HG03095 (cell line): ENCODE results near the gene DMRTA2.

Source experiments
- ATAC-seq: cut with Tn5 transposase; IDR thresholded peaks from one replicate; pipeline ENCODE4 v1.9.1; 2021; ENCODE audit warnings: moderate library complexity; ENCODE audit not compliant: unreplicated experiment

Gene DMRTA2

GRCh38 chr1:50424045-50424883, 1.0 kb upstream of the DMRTA2 start:
- ATAC-seq: no peak

- ATAC-seq: no peak
These were observed 392 bp upstream of the DMRTA2 start for GRCh38 chr1:50423670-50424000.

GRCh38 chr1:50422675-50422945, 633 bp downstream of the DMRTA2 start:
- ATAC-seq: no peak

DNA sequence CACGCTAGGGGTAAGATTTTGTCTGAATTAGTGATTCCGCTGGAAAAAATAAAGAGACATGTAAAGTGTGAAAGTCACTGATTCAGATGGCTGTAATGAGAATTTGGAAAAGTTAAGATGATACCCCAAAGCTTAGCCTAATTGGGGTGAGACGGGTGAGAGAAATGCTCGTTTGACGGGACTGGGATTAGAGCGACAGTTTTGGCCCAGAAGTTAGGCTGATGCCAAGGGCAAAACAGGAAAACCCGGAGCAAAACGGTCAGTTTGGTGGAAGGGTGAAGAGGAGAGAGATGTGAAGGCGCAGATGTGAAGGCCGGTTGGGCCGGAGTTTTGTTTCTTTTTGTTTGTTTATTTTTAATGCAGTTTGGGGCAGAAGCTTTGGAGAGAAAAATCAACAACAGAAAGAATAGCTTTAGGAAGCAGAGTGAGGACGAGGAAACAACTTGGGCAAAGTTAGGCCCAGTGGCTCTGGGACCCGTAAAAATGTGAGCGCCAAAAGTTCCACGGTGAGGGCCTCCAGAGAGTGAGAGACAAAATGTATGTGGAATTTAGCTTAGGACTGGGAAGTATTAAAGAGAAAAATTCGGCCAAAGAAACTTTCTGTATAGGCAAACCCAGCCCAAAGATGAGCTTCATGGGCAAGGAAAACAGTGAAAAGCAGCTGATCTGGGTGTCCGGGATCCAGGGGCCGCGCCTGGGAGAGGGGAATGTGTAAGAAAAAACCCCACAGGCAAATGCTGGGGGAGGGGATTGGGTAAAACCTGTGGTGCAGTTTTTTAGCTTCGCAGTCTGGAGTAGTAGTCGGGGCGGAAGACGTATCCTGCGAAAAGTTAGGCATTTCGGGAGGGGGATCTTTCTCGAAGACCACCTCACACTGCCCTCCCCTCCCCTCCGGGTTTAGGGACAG, 1.2 kb downstream of the DMRTA2 start:
- no peak for ATAC-seq

GRCh38 chr1:50421366-50421748, 1.9 kb downstream of the DMRTA2 start:
- no peak for ATAC-seq

GRCh38 chr1:50420689-50421365, 2.4 kb downstream of the DMRTA2 start:
- no peak for ATAC-seq

- ATAC-seq: no peak
These were observed 3.2 kb downstream of the DMRTA2 start for GRCh38 chr1:50419907-50420677.

- ATAC-seq: no peak
These were observed 3.9 kb downstream of the DMRTA2 start for GRCh38 chr1:50419192-50419906.

- ATAC-seq: no peak
These were observed 4.6 kb downstream of the DMRTA2 start for GRCh38 chr1:50418600-50419109.

GRCh38 chr1:50417946-50418599, 5.2 kb downstream of the DMRTA2 start:
- ATAC-seq: no peak

DNA sequence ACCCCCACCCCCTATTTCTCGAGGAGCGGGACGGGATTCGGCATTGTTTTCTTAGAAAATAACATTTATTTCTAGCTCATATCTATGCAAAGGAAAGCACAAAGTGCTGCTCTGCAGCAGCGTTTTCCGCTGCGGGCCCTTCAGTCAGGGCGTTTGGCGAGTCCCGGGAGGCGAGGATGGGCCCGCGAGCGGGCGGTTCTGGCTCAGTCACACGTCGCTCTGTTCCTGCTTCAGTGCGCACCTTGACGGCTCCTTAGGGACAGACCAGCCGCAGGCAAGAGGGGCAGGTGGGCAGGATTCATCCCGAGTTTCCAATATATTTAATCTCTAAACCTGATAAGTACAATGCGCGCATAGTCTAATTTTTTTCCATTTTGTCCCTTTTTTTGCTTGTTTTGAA, 5.7 kb downstream of the DMRTA2 start:
- ATAC-seq: no peak

DNA sequence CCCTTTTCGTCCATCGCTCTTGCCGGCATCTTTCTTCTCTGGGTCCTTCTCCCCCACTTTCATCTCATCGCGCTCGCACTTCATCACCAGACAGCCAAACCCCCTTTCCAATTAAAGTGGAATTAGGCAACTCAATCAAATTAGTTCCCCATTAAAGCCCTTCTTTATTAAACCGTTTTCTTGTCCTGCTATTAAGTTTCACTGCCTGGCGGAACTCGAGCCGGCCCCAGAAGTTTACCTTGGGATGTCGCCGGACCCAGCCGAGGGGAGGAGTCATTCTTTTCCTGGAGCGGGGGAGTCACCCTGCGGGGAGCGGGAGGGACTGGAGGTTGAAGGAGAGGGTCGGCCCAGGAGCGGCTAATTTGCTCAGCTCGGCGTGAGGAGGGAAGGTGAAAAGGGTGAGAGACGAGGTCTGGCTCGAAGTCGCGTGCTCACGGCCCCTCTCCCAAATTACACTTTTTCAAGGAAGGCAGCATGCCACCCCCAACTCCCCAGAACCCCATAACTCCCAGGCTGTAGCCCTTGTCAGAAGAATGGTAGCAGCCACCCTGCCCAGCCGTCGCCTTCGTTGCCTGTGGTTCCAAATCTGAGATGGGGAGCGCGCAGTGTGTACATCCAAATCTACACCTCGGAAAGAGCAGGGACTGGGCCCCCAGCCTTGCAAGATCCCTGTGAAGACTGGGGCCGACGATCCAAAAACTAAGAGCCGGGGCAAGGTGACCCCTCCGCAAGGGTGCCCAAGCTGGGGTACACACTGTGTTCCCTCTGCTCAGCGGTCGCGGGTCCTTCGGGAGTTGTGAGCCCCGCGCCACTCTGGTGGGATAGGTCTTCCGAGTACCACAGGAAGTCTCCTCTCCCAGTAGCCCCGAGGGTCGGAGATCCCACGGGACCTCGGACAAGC, 6.4 kb downstream of the DMRTA2 start:
- no peak for ATAC-seq

DNA sequence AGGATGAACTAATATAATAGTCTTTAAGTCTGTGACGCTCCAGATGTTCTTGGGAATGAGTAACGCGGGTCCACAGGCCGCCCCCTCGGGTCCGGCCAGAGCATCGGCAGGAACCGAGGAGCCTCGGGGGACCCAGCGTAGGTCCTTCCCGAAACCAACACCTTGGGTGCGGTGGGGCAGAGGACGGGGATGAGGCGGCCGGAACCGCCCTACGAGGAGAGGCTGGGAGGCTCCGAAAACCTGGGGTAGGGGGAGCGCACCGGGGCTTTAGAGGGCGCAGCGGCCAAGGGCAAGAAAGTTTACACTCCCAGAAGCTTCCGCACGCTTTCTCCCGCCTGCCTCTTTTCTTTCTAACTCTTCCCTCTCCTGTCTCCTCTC, 7.1 kb downstream of the DMRTA2 start:
- ATAC-seq: no peak

- ATAC-seq: no peak
These were observed 7.8 kb downstream of the DMRTA2 start for GRCh38 chr1:50415235-50416149.

GRCh38 chr1:50414853-50415234, 8.4 kb downstream of the DMRTA2 start:
- no peak for ATAC-seq

GRCh38 chr1:50412813-50413476, 10.3 kb downstream of the DMRTA2 start:
- no peak for ATAC-seq

DNA sequence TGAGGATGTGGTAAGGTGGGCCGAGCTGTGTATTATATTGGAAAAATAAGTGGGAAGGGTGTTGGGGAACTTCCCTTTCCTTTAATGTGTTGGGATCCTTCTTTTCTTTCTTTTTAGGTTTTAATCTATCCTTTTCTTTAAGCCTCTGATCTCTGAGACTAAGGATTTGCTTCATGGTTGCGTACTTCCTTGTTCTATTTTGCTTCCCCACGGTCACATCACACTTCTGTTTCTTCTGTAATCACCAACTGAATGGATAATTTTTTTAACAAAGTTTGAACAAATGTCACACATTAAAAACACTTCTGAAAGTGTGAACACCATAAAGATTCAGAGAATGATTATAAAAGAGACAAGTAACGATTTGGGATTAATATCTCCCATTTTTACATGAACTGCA, 17.4 kb downstream of the DMRTA2 start:
- no peak for ATAC-seq
